Lower leg skin (tissue), 3 donors: ENCODE data around the gene CRIP1.

Experiments
- POLR2A ChIP-seq, 2 donors: fragments of 450-650 bp; IDR thresholded peaks; one replicate each; pipeline ENCODE4 v1.6.1; 2016 to 2017; ENCODE audit warnings: antibody characterized with exemption in 2 of 2, mild to moderate bottlenecking in 1 of 2, moderate library complexity in 1 of 2
- TF ChIP-seq, protein P1 (sequence below), 3 donors: fragments of 450-650 bp; IDR thresholded peaks; one replicate each; pipeline ENCODE4 v1.5.1; 2016; ENCODE audit warnings: antibody characterized with exemption in 3 of 3, mild to moderate bottlenecking in 3 of 3, moderate library complexity in 2 of 3

DNA sequence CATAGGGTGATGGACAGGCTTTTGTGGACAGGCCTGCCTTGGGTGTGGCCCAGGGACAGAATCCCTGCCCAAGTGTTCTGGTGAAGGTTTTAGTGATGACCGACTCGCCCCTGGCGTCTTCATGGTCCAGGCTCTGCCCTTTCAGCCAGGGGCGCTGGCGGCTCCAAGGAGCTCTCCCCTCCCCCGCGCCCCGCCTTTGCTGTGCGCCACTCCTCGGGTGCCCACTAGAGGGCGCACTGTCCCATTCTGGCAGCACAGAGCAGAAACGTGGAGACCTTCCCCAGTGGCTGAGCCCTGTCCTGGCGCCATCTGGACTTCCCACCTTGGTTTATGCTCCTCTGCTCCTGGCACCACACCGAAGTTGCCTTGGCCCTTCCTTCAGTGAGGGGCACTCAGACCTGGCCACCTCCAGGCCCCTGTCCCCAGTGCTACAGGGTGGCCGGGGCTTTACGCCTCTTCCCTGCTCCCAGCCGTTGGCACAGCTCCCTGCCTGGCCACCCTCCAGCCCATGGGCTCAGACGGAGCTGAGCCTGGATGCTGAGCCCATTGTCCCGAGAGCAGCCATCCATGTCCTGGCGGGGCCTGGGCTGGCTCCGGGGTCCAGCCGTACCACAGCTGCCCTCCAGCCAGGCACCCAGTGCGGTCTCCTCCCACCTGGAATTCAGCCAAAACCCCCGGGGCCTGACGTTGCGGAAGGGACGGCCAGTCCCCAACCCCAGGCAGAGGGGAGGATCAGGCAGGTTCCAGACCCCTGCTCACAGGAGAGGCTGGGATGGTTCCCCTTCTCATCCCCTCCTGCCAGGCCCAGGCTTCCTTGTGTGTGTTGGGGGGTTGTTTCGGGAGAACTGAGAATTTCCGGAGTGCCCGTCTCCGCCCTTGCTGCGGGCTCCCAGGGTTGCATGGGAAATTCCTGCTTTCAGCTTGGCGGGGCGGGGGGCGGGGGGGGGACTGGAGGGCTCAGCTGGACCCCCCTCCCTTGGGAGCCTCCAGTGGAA is 5.6 kb upstream of the CRIP1 start:
- TF ChIP-seq, protein P1, sequence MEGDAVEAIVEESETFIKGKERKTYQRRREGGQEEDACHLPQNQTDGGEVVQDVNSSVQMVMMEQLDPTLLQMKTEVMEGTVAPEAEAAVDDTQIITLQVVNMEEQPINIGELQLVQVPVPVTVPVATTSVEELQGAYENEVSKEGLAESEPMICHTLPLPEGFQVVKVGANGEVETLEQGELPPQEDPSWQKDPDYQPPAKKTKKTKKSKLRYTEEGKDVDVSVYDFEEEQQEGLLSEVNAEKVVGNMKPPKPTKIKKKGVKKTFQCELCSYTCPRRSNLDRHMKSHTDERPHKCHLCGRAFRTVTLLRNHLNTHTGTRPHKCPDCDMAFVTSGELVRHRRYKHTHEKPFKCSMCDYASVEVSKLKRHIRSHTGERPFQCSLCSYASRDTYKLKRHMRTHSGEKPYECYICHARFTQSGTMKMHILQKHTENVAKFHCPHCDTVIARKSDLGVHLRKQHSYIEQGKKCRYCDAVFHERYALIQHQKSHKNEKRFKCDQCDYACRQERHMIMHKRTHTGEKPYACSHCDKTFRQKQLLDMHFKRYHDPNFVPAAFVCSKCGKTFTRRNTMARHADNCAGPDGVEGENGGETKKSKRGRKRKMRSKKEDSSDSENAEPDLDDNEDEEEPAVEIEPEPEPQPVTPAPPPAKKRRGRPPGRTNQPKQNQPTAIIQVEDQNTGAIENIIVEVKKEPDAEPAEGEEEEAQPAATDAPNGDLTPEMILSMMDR (IDR thresholded peaks at IDR 0.05) = peak in 1 of 3 donors; percentile 96
- no peak for TF ChIP-seq POLR2A (IDR thresholded peaks at IDR 0.05)
